Right renal pelvis (tissue), 4 donors: Measurements from ENCODE around the gene AP3S1. TPM values are rescaled to one million over a fixed set of nuclear protein-coding genes. Genes with fewer than 3 reads are reported as not detected.
"Not testable (repeated sequence)": the region's sequence is repeated elsewhere in the genome, so short reads cannot be mapped to it uniquely, and the experiment has no call there.

Experiments
- DNase-seq, 4 donors: peaks; one replicate each; pipeline ENCODE4 v3.0.0-alpha.2; 2013; ENCODE audit warnings: low read depth in 4 of 4, low spot score in 3 of 4, missing footprints in 1 of 4
- polyA plus RNA-seq, 4 donors: library from polyadenylated mRNA; unstranded; fragments of 120-200 nt; gene quantifications; one replicate each; pipeline ENCODE4 v1.2.1, GENCODE V29; 2013; ENCODE audit not compliant: insufficient read length in 4 of 4

Gene AP3S1
- polyA plus RNA-seq, 4 donors = 125 to 147 (median 139) TPM

DNA sequence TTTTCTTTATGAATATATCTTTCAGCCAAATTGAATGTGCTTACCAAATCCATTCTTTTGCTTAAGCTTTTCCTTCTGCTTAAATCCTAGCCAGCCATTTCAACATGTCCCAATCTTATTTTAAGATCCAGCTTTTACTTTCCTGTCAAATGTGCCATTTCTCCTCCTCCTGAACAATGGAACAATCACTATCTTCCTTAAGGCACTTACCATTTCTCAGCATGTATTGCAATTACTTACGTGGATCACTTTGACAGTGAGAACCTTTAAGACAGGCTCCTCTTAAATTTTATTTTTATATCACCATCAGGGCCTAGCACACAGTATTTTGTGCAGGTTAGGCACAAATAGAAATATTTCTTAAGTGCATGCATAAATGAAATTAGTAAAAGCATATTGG lies 20.9 kb upstream of the AP3S1 start:
- DNase-seq = no peak

DNA sequence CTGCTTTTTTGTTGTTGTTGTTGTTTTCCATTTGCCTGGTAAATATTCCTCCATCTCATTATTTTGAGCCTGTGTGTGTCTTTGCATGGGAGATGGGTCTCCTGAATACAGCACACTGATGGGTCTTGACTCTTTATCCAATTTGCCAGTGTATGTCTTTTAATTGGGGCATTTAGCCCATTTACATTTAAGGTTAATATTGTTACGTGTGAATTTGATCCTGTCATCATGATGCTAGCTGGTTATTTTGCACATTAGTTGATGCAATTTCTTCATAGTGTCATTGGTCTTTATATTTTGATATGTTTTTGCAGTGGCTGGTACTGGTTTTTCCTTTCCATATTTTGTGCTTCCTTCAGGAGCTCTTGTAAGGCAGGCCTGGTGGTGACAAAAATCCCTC lies 16.8 kb upstream of the AP3S1 start:
- not testable (repeated sequence) for DNase-seq

DNA sequence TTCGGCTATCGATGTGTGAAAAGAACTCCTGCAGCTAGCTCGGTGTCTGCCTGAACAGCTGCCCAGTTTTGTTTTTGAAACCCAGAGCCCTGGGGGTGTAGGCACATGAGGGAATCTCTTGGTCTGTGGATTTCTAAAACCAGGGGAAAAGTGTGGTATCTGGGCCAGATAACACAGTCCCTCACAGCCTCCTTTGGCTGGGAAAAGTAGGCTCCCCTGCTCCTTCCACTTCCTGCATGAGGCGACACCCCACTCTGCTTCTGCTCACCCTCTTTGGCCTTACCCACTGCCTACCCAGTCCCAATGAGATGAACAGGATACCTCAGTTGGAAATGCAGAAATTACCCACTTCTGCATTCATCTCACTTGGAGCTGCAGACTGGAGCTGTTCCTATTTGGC lies 15.8 kb upstream of the AP3S1 start:
- DNase-seq = no peak

DNA sequence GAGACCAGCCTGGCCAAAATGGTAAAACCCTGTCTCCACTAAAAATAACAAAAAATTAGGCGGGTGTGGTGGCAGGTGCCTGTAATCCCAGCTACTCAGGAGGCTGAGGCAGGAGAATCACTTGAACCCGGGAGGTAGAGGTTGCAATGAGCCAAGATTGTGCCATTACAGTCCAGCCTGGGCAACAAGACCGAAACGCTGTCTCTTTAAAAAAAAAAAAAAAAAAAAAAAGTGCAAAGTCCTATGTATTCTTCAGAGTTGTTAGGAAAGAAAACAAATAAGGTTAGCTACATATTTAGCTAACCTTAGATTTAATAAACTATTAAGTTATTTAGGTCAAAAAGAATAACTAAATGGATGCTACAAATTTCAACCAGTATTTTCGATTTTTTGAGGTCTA lies 11.8 kb upstream of the AP3S1 start:
- DNase-seq = no peak

DNA sequence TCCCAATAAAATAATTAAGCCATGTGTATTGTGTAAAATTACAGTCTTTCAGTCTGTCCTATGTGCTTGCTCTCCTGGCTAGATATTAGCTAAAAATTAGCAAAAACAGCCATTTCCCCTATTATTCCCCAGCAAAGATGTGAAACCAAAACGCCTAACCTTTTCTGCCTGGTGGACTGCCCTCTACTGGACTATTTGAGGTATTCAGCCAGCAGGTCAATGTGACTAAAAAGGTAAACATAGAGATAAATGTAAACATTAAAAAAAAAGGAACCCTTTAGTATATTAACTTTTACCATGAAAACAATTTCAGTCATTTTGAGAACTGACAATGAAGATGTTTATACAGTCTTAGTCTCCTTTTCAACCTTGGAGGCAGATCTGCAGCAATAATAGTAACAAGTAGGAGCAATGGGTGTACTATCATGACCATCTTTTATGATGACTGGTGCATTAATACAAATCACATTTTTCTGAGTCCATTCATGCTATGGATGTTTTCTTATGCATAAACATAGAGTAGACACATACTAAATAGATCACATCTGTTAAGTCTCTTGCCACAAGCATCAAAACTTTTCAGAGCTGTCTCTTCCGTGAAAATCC lies 10.5 kb upstream of the AP3S1 start:
- no peak for DNase-seq

DNA sequence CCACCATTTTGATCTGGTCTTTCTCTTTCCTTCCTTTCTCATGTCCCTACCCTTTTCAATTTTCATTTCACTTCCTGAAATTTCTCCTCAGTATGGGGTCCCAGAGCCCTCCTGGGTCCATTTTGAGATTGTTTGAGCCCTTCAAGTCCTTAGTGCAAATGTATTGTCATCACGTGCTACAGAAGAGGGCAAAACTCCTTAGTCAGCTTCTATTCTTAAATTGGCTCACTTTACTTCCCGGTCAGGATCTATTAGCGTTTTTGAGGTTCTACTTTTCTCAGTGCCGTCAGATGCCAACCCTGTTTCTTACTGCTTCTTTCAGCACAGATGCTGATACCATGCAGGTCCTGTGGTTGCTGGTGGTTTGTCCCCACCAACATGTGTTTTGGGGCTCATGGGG lies 6.3 kb upstream of the AP3S1 start:
- DNase-seq = no peak

DNA sequence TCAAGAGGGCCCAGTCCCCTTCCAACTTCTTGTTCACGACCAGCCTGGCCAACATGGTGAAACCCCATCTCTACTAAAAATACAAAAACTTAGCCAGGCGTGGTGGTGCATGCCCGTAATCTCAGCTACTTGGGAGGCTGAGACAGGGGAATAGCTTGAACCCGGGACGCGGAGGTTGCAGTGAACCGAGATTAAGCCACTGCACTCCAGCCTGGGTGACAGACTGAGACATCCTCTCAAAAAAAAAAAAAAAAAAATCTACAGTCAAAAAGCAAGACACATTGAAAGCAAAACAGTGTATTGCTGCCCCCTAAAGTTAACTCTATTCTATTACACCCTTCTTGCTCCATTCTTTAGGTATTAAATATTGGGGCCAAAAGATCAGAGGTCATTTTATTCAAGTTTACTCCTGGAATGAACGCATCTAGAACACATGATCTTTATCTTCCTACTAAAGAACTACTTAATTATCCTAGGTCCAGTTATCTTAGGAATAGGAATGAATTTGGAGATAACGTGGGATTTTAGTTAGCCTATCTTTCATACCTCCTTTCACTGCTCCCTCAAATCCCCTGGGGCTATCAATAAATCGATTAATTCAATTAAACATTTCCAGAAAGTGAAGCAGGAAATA lies 2.7 kb upstream of the AP3S1 start:
- no peak for DNase-seq

DNA sequence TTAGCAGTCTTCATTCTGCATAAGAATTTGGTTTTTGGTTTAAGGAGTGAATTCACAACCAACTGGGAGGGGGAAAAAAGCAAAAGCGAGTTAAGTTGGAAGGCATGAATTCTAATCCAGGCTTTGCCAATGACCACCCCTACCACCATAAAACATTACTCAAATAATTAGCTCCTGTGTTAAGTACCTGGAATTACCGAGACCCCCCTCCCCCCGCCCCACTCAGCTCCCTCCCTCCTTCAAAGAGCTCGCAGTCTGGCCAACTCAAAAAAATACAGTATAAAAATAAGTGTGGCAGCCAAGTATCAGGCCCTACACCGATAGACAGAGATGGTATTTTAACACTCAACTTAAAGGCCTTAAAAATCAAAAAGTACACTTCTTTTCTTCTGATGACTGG lies 862 bp upstream of the AP3S1 start:
- no peak for DNase-seq

DNA sequence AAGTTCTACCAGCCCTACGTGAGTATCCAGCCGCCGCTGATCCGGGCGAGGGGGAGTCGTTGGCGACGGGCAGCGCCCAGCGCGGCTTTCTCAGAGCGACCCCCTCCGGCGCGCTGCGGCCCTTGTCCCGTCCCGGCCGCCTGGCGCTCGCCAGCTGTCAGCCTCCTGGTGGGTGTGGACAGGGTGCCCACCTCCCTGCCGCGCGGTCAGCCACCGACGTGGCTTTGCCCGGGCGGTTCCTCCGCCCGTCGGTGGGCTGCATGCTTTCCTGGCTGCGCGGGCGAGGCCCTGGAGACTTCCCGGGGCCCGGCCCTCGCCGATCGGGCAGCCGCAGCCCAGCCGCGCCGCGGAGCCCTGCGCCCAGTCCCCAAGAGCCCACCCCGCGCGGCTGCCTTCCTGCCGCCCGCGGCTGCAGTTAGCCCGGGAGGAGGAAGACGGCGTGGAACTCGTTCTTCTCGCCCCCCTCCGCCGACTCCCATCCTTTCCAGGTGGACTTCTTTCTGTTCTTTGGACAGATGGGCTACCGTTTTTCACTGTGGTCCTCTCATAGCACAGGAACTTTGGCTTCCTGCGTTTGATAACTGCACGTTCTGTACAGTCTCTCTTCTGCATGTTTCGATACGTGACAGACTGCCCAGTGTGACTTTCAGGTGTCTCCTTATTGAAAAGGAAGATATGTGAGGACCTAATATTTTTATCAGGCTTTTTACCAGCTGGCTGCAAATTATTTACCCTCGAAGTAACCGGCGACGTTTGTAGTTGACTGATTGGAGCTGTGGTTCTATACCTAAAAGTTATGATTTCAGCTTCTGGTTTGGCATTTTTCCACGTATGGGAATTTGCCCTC lies 577 bp downstream of the AP3S1 start:
- DNase-seq = peak in 1 of 4 donors; percentile 47

DNA sequence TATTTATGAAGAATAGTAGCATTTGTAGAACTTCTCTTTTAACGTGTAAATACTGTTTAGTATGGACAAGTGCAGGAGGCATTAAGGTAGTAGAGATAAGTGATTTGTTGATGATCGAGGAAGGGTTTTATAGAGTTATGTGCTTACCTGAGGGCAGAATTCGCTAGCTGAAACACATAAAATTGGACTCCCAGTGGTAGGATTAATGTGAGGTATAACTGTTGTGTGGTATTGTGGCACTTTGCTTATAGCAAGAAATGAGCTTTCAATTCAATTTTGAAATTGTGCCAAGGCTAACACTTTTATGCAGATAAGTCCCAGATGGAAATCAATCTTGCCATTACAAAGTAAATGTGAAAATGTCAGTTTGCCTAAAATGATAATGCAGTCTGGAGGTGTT lies 1.2 kb downstream of the AP3S1 start:
- no peak for DNase-seq

DNA sequence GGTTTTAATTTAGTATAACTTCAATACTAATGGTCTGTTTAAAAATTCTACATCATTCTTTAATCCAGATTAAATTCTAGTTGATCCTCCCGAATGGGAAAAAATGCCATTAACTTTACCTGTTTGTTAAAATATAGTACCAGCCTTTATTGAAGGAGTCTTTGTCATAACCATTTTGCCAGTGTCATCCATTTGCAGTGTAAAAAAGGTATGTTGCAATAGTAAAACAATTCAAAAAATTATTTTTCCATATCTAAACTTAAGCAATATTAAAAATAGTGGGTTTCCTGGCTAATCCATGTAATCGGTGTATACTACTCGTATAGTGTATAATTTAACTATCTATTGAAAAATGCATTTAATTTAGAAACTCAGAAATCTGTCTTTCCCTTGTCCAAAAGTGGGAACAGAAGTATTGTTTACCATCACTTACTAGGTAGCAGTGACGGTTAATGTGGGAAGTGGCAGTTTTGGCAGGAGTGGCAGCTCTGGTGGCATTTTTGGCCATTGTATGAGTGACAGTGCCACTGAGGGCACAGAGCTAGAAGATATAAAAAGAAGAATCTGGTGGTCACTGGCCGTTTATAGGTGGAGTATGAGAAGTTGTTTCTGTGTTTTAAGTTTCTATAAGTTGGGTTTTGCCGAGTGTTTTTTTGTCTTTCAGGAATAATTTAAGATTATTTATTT lies 1.9 kb downstream of the AP3S1 start:
- no peak for DNase-seq

DNA sequence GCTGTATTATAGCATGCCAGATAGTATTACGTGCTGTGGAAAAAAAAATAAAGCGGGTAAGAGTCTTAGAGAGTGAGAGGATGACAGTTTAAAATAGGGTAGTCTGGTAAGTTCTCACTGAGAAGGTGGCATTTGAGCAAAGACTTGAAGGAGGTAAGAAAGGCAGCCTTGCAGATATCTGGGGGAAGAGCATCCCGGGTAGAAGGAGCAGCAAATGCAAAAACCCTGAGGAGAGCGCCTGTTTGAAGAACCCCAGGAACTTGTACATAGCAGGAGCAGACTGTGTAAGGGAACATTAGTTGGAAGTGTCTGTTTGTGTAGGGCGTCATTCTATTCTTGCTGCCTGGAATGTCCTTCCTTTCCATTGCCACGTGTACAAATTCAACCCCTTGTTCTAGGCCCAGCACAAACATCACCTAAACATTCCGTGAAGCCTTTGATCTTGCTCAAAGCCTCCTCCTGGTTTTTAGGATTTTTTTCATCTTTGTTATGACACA lies 2.6 kb downstream of the AP3S1 start:
- DNase-seq = no peak

DNA sequence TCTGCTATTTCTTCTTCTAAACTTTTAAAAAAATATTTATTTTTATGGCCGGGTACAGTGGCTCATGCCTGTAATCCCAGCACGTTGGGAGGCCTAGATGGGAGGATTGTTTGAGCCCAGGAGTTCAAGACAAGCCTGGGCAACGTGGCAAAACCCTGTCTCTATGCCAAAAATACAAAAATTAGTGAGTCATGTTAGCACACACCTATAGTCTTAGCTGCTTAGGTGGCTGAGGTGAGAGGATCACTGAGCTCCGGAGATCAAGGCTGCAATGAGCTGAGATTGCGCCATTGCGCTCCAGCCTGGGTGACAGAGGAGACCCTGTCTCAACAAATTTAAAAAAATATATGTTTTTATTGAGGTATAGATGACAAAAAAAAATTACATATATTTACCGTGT lies 5.6 kb downstream of the AP3S1 start:
- no peak for DNase-seq

DNA sequence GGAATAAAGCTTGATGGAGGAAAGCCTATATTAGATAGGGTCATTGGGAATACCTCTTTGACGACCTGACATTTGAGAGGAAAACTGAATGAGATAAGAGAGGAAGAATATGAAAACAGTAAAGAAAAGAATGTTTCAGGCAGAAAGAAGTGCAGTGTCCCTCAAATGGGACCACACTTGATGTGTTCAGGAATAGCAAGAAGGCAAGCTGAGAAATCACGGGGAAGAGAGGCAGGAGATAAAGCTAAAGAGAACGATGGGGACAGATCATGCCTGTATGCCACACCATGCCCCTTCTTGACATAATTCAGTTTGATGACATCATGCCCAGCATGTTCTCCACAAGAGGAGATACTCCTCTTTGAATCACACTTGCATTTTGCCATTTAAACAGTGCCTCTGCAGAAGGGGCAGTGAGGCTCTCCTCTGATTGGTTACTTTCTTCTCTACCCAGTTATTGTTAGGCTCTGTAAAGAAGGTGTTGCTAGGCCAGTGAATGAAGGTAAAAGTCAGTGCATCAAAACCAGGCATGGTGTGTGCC lies 7.6 kb downstream of the AP3S1 start:
- no peak for DNase-seq

DNA sequence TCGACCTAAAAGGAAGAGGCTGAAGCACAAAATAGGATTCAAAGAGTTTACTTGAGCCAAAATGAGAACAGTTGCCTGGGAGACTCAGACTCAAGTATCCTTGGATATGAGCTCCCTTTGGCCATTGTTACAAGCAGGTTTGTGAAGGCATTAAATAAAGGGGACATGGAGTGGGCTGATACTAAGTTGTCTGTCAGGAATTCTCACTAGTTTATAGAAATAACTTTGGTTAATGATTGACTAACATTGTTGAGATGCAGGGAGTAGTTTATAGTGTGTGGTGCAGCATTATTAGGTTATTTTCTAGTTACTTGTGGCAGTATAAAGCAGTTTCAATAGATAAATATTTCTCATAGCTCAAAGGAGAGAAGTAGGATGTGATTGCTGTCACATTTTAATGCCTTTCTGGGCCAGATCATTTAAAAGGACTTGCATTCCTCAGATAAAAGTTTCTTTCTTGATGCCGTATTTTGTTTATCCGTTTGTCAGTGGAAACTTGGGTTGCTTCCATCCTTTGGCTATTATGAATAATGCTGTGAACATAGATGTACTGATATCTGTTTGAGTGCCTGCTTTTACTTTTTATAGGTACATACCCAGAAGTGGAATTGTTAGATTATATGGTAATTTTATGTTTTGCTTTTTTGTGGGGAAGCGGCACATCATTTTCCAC lies 9.1 kb downstream of the AP3S1 start:
- no peak for DNase-seq

DNA sequence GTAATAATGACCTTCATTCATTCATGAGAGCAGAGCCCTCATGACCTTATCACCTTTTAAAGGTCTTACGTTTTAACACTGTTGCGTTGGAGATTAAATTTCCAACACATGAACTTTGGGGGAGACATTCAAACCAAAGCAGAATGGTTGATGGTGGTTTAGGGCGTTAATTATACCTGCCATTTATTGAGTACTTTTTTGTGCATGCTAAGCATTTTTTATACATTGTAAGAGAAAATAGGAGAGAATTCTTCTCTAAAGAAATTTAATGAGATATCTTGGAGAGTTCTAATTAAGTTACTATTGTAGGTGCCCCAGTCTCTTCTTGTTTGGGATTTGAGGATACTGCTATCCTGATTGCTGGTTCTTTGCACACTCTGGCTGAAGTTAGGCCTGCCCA lies 12.4 kb downstream of the AP3S1 start:
- DNase-seq = no peak

DNA sequence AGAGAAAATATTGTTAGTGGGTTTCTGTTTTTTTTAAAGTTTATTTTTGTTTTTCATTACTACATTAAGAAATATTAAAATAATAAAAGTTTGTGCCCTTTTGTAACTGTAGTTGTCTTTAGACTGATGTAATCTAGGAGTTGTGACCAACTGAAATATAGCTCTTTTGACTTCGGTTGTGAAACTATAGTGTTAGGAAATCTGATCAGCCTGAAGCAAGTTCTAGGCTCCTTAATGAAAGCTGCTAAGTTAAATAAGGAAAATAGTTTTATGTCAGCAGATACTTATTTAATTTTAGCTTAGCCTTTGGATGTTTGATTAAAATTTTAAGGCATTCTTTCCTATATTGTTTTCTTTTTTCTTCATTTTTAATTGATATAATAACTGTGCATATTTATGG lies 14.2 kb downstream of the AP3S1 start:
- no peak for DNase-seq

DNA sequence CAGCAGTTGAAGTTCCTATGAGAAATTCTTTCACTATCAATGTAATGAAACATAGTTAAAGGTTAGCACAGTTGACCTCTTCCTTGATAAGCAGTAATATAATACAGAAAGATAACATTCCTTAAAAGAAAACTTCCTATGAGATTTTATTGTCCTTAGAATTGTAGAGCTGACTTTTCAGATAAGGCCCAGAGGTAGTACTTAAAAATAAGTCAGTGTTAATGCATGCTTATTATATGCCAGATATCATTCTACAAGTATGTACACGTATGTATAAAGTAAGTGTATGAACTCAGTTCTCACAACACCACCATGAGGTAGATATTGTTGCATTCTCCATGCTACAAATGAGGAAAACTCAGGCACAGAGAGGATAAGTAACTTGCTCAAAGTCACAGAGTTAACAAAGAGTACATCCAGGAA lies 15.3 kb downstream of the AP3S1 start:
- DNase-seq = no peak

DNA sequence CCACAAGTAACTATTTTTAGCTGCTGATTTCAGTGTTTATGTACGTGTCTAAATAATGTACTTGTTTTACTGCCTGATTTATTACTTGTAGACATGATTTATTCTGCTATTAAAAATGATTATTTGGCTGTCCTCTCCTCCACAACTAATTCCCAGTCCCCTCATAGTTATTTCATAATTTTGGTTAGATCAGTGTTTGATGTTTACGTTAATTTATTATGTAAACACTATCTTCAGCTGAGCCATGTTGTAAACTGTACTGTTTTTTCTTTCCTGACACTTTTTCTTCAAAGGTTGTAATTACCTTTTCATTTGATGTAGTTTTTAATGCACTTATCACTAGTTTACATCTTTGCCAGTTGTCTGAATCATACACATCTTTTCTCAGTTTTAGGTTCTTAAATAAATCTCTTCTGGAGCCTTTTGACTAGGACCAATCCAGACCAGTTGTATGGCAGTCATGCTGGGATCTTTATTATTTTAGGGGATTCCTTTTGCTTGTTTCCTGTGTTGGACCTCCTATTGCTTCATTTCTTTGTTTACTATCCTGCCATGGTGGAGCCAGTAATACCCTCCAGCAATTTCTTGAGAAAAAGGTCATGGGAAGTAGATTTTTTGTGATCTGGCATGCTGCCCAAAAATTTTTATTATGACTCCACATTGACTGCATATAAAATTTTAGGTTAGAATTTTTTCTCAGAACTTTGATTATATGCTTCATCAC lies 16.1 kb downstream of the AP3S1 start:
- DNase-seq = no peak

DNA sequence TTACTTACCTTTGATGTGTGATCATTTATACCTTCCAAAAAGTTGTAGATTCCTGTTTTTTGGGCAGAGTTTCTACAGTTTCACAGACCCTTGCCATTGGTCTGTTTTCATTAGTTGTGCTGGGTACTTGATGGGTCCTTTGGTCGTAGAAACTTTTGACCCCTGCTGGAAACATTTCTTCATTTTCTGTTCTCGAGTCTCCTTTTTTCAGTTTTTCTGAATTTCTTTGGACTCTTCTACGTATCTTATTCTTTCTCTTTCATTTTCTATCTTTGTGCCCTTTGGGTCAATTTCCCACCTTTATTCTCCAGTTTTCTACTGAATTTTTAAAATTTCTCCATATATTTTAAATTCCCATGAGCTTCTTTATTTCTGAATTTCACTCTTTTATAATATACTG lies 16.7 kb downstream of the AP3S1 start:
- no peak for DNase-seq
